Activated naive CD8-positive, alpha-beta T cell treated with anti-CD3 and anti-CD28 coated beads, Interleukin-2, amount 50 U/mL, for 16 hours (primary cell): ENCODE data around the gene DNAH9.

Source experiments
- DNase-seq: peaks from one replicate; pipeline ENCODE4 v3.0.0-alpha.2; 2020; ENCODE audit warnings: low read depth, low spot score

Gene DNAH9

DNA sequence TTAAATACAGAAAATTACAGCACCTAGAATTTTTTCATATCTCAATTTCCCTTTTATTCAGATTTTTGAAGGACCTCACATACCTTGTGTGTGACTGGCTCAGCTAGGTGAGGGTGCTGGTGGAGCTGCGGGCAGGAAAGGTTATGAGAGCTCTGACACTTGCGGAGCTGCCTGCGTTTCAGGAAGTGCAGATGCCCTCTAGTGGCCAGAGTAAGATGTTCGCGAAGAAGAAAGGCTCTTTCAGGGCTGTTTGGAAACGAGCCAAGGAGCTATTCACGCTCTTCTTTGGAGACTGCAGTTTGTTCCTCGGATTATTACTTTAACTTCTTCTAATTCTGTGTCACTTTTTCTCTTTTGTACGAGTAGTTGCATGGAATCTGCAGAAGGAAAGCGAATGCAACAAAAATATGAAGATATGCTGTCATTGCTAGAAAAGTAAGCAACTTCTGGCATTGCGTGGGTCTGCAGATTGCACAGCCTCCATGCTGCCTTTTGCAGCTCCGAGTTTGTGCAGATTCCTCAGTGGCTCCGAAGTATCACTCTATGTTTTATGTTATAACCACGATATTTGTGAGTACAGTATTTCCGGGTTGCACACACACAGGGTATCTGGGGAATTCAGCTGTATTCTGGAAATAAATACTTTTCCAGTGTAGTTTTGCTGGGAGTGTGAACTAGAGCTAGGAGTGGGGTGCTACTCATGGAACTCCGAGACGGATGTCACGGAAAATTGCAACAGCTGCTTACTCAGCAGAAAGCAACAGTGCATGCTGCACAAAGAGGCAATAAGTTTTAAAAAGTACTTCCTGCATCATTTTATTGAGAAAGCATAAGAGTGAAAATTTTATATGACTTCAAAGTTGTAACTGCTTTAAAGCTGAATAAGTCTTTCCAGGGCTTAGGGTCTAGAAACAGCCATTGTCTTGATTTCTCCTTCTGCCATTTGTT is 46.3 kb downstream of the DNAH9 start:
- DNase-seq, result no peak

DNA sequence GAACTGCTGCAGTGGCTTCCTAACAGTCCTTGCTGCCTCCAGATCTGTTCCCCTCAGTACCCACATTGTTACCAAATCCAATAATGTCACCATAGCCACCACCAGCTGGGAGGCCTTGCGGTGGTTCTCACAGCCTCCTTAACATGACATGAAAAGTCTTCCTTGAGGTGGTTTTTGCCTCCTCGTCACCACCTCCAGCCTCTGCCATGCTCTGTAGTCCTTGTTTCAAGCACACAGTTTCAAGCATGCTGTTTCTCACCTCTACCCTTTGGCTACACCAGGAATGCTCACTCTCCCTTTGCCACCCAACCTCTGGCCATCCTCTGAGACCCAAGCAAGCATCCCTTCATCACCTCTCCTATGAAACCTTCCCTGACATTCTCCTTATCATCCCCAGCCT is 47.2 kb downstream of the DNAH9 start:
- DNase-seq, result no peak

DNA sequence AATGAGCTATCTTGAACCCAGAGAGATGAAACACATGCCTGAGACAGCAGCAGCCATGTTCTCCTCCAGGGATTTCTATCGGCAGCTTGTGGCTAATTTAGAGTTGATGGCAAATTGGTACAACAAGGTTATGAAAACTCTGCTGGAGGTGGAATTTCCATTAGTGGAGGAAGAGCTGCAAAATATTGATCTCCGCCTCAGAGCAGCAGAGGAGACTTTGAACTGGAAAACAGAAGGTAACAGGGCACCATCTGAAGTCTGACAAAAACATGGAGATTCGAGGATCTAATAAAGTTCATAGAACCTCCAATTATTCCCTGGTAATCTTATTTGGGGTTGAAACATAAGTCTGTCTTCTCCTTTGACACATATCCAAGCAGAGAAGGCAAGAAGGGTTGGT is 52.8 kb downstream of the DNAH9 start:
- DNase-seq, result no peak

- no peak for DNase-seq
These were observed 70.3 kb downstream of the DNAH9 start for GRCh38 chr17:11668618-11669017.

DNA sequence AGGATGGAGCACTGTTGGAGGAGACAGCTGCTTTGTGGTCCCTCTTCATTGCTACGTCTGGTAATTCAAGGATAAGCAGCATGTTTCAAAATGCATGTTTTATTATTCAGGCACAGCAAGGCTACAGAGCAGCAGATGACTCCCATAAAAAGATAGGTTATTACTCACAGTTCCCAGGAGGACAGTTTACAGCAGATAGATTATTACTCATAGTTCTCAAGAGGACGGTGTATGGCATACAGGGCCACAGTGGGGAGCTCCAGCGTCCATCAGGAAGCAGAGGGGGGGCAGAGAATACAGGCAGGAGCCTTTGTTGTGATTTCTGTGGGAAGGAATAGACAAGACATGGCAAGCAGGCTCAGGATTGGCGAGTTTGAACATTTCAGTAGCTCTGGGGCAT is 72.9 kb downstream of the DNAH9 start:
- no peak for DNase-seq

- no peak for DNase-seq
These were observed 84.4 kb downstream of the DNAH9 start for GRCh38 chr17:11682646-11683045.

- no peak for DNase-seq
These were observed 92.4 kb downstream of the DNAH9 start for GRCh38 chr17:11690681-11691080.

- no peak for DNase-seq
These were observed 94.4 kb downstream of the DNAH9 start for GRCh38 chr17:11692688-11693087.

DNA sequence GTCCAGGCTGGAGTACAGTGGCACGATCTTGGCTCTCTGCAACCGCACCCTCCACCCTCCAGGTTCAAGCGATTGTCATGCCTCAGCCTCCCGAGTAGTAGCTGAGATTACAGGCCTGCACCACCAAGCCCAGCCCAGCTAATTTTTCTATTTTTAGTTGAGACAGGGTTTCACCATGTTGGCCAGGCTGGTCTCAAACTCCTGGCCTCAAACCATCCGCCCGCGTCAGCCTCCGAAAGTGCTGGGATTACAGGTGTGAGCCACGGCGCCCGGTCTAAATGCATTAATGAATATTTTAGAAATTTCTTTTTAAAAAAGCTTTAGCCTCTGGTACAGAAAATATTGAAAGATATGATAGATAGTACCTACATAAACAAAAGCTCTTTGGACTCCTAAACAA is 95.0 kb downstream of the DNAH9 start:
- DNase-seq, result no peak

GRCh38 chr17:11700668-11701067 is 102.4 kb downstream of the DNAH9 start:
- DNase-seq, result no peak

DNA sequence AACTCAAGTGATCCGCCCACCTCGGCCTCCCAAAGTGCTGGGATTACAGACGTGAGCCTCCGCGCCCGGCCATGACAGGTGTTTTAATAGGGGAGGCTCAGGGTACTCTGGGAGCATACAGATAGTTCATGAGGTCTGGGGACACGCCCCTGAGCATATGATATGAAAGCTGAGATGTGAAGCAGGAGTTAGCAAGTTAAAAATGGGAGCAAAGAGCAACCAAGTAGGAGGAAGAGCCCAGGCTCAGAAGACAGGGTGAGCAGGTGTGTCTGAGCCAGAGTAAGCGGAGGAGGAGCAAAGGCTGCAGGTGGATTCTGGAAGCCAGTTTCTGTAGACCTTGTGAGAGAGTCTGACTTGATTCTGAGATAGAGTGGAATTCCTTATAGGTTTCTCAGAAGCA is 103.6 kb downstream of the DNAH9 start:
- no peak for DNase-seq

DNA sequence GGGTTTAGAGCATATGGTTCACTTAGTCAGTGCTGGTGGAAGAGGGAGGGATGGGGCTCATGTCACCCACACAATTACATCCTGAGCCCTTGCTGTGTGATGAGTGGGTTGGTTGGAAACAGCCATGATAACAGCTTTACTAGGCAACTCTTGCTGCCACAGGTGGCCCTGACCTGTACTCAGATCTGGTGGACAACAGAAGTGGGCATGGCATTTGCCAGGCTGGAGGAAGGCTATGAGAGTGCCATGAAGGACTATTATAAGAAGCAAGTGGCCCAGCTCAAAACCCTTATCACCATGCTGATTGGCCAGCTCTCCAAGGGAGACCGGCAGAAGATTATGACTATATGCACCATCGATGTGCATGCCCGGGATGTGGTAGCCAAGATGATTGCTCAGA is 105.8 kb downstream of the DNAH9 start:
- DNase-seq, result no peak

GRCh38 chr17:11705111-11705510 is 106.8 kb downstream of the DNAH9 start:
- DNase-seq, result no peak

DNA sequence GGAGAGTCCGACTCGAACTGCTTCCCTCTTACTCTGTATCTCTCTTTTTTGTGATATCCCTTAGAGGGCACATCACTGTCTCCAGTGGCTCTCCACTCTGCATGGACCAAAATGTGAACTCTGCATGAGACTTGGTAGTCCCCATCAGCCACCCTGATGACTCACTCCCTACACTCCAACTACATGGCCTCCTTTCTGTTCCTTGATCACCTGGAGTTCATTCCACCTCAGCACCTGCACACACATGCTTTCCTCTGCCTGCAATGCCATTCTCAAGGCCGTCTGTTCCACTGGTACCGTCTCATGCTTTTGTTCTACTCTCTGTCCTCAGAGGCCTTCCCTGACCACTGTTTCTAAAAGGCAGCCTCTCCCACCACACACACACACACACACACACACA is 109.3 kb downstream of the DNAH9 start:
- DNase-seq, result no peak

GRCh38 chr17:11712456-11712855 is 114.2 kb downstream of the DNAH9 start:
- no peak for DNase-seq

DNA sequence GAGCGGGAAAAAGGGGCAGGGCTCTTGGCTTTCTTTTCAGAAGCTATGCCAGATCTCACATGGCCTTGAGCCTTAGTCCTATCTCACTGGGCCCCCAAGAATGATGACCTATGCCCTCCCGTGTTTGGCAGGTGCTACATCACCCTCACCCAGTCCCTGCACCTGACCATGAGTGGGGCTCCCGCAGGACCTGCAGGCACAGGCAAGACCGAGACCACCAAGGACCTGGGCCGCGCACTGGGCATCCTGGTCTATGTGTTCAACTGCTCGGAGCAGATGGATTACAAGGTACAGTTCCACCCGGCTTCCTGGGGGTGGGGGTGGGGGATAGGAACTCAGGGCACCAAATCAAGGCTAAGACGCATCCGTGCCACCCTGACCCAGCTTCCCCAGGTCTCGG is 120.9 kb downstream of the DNAH9 start:
- DNase-seq, result no peak

DNA sequence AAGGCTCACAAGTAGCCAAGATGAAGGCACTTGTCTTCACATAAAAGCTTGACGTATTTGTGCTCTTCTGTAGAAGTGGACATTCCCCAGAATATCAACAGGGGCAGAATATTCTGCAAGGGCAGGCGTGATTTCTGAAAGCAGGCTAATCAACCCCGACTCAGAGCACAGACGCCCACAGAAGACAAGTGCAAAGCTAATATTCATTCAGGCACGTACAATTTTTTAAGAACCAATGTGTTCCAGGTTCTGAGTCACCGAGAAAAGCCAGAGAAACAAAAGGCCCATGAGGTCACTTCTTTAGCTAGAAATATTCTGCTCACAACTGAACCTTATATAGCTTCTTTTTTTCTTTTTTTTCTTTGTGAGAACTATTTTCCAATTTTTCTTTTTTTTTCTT is 121.6 kb downstream of the DNAH9 start:
- no peak for DNase-seq

GRCh38 chr17:11720816-11721215 is 122.5 kb downstream of the DNAH9 start:
- no peak for DNase-seq

- DNase-seq, result no peak
These were observed 132.5 kb downstream of the DNAH9 start for GRCh38 chr17:11730747-11731146.

GRCh38 chr17:11736613-11737312 is 138.5 kb downstream of the DNAH9 start:
- DNase-seq, result no peak

- no peak for DNase-seq
These were observed 139.0 kb downstream of the DNAH9 start for GRCh38 chr17:11737313-11737679.

DNA sequence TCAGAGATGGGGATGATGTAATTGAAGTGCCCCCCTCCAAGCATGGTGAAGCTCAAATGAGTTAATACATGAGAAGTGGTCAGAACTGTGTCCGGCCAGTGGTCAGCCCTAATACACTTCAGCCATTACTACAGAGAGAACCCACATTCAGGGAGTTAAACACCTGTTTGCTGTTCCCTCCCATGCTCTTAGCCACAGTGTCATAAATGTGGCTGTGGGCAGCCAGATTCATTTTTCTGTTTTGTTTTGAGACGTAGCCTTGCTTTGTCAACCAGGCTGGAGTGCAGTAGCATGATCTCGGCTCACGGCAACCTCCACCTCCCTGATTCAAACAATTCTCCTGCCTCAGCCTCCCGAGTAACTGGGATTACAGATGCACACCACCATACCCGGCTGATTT is 139.9 kb downstream of the DNAH9 start:
- no peak for DNase-seq

DNA sequence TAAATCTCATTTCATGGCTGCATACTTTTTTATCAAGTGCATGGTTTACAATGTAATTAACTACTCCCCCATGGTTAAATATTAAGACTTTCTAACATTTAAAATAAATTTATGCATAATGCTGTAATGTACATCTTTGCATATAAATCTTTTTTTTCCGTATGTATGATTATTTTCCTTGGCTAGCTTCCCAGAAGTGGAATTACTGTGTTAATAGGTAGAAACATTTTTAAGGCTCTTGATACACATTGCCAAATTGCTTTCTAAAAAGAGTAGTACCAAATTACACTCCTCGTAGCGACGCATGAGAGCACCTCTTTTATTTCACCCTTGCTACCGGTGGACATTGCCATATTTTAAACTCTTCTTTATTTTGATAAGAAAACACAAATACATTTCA is 141.1 kb downstream of the DNAH9 start:
- no peak for DNase-seq
